Measurements from ENCODE around the gene CC2D2B. TPM values are rescaled to one million over a fixed set of nuclear protein-coding genes. Genes with fewer than 3 reads are reported as not detected.
A peak's percentile ranks its signal among the peaks of the same experiment; 100 is the strongest.
"Not testable (repeated sequence)": the region's sequence is repeated elsewhere in the genome, so short reads cannot be mapped to it uniquely, and the experiment has no call there.

CC2D2B gene
- total RNA-seq, 2 donors from 2014 or later, result 0.57 to 1.2 TPM

DNA sequence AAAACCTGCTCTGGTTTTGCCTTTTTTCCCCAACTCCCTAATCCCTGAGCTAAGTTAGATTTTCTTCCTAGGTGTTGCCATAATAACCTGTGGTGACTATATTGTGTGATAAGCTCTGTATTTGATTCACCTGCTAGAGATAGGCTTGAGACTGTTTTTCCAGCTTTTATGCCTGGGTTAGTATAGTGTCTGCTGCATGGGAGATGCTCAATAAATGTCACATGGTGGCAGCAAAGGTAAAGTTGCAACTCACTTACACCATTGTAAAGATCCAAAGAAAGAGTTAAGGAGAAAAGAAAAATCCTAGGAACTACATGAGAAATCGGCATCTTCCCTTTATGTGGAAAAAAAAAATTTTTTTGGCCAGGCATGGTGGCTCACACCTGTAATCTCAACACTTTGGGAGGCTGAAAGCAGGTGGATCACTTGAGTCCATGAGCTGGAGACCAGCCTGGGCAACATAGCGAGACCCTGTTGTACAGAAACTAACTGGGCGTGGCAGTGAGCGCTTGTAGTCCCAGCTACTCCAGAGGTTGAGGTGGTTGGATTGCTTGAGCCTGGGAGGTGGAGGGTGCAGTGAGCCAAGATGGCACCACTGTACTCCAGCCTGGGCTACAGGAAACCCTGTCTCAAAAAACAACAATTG is 139.4 kb downstream of the CC2D2B start:
- H3K9me3 Mint-ChIP-seq, result no peaks in the 10 kb centered on the region
- no peaks in the 10 kb centered on the region for H3K27me3 Mint-ChIP-seq
- peaks cover 38 to 49% of the 10 kb centered on the region in 2 donors for H3K4me1 Mint-ChIP-seq (ENCODE audit: low read depth in 2 of 2)
- H3K4me3 Mint-ChIP-seq, result no peak overlapping the region
- H3K36me3 Mint-ChIP-seq, result peaks cover 27% of the 10 kb centered on the region
- DNase-seq (ENCODE audit: low spot score) (no peak), ATAC-seq (no peak)
- no peak overlapping the region for H3K27ac Mint-ChIP-seq

DNA sequence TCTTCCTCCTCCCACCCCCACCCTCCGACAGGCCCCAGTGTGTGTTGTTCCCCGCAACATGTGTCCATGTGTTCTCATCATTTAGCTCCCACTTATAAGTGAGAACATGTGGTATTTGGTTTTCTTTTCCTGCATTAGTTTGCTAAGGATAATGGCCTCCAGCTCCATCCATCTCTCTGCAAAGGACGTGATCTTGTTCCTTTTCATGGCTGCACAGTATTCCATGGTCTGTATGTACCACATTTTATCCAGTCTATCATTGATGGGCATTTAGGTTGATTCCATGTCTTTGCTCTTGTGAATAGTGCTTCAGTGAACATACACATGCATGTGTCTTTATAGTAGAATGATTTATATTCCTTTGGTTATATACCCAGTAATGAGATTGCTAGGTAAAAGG is 140.2 kb downstream of the CC2D2B start:
- peaks cover 28% of the 10 kb centered on the region for H3K36me3 Mint-ChIP-seq
- peak overlapping the region in 1 of 2 donors; percentile 13 for H3K27ac Mint-ChIP-seq
- H3K4me3 Mint-ChIP-seq, result not testable (repeated sequence)

GRCh38 chr10:96049340-96049739 is 141.6 kb downstream of the CC2D2B start:
- H3K27ac Mint-ChIP-seq, result no peak overlapping the region
- H3K4me3 Mint-ChIP-seq, result no peak overlapping the region
- ATAC-seq, result no peak
- H3K9me3 Mint-ChIP-seq, result no peaks in the 10 kb centered on the region
- H3K27me3 Mint-ChIP-seq, result no peaks in the 10 kb centered on the region
- no peak for DNase-seq (ENCODE audit: low spot score)
- peaks cover 28% of the 10 kb centered on the region for H3K36me3 Mint-ChIP-seq
- peaks cover 37 to 47% of the 10 kb centered on the region in 2 donors for H3K4me1 Mint-ChIP-seq (ENCODE audit: low read depth in 2 of 2)

More for the DNA sequence above, 140.2 kb downstream of the CC2D2B start:
- DNase-seq (ENCODE audit: low spot score); H3K9me3 Mint-ChIP-seq; H3K27me3 Mint-ChIP-seq; ATAC-seq: not testable (repeated sequence)
- H3K4me1 Mint-ChIP-seq (ENCODE audit: low read depth in 2 of 2), result peaks cover 34 to 47% of the 10 kb centered on the region in 2 donors

DNA sequence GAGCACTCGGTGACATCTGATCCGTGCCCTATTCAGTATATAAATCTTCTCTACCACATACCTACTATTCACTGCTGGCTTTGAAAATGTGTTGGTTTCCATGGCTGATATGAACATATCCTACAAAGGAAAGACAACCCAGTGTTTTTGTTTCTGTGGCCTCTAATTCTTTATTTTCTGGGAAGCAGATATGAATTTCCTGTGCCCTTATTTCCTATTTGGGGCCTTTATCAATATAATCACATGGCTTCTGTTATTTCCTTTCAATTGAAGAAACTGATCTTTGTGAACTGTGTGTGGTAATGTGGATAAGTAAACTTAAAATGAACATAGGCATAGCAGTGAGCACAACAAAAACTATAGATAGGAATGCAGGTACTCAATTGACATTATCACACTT is 146.2 kb downstream of the CC2D2B start:
- no peaks in the 10 kb centered on the region for H3K9me3 Mint-ChIP-seq
- H3K36me3 Mint-ChIP-seq, result peaks cover 31% of the 10 kb centered on the region
- DNase-seq (ENCODE audit: low spot score) (no peak), ATAC-seq (no peak)
- H3K4me1 Mint-ChIP-seq (ENCODE audit: low read depth in 2 of 2), result peaks cover 10% of the 10 kb centered on the region in 2 donors
- no peak overlapping the region for H3K27ac Mint-ChIP-seq
- no peak overlapping the region for H3K4me3 Mint-ChIP-seq
- H3K27me3 Mint-ChIP-seq, result no peaks in the 10 kb centered on the region

- Mint-ChIP-seq H3K36me3 (peaks cover 34% of the 10 kb centered on the region), H3K9me3 (no peaks in the 10 kb centered on the region), H3K27ac (no peak overlapping the region), H3K27me3 (no peaks in the 10 kb centered on the region), H3K4me3 (no peak overlapping the region), H3K4me1 (ENCODE audit: low read depth in 2 of 2) (peaks cover 8% of the 10 kb centered on the region in 2 donors)
- DNase-seq (ENCODE audit: low spot score) (no peak), ATAC-seq (no peak)
These were observed 149.0 kb downstream of the CC2D2B start for GRCh38 chr10:96056787-96057186.

- H3K27ac Mint-ChIP-seq, result no peak overlapping the region
- H3K36me3 Mint-ChIP-seq, result peaks cover 44% of the 10 kb centered on the region
- peaks cover 28 to 29% of the 10 kb centered on the region in 2 donors for H3K4me1 Mint-ChIP-seq (ENCODE audit: low read depth in 2 of 2)
- H3K27me3 Mint-ChIP-seq, result no peaks in the 10 kb centered on the region
- ATAC-seq, result no peak
- DNase-seq (ENCODE audit: low spot score), result no peak
- H3K4me3 Mint-ChIP-seq, result no peak overlapping the region
- H3K9me3 Mint-ChIP-seq, result no peaks in the 10 kb centered on the region
These were observed 153.5 kb downstream of the CC2D2B start for GRCh38 chr10:96061232-96061631.

DNA sequence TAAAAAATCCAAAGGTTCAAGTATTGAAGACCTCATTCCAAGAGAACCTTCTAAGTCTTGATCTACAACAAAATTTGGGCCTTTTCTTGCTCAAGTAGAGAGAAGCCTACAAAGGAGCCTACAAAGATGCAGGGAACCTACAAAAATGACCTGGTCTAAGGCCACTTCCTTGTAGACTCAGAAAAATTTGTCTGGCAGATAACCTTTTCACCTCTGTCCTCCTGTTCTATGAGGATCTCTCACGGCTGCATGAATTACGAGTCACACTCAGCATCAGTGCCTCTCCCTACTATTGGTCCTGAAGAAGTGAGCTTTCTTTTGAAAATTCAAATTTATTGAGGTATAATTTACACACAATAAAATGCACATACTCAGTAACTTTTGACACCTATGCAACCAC is 164.9 kb downstream of the CC2D2B start:
- no peaks in the 10 kb centered on the region for H3K9me3 Mint-ChIP-seq
- peak overlapping the region; percentile 77 to 79 for H3K27ac Mint-ChIP-seq
- H3K27me3 Mint-ChIP-seq, result no peaks in the 10 kb centered on the region
- no peak for DNase-seq (ENCODE audit: low spot score)
- H3K36me3 Mint-ChIP-seq, result peaks cover 6% of the 10 kb centered on the region
- H3K4me3 Mint-ChIP-seq, result peak overlapping the region; percentile 4
- H3K4me1 Mint-ChIP-seq (ENCODE audit: low read depth in 2 of 2), result peaks cover 25 to 29% of the 10 kb centered on the region in 2 donors
- ATAC-seq, result no peak

DNA sequence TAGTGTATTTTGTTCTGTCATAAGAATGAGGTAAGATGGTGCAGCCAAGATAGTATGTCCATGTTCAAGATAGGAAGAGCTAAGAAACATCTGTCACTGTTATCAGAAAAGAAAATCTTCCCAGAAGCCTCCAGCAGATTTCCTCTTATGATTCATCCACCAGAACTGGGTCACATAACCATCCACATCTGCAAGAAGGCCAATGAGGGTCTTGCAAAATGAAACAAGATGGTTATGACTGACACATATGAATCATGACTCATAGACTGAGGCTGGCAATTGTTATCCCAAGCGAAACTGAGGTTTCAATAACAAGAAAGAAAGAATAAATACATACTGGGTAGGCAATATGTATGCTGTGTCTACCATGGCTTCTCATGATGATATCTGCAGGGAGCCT is 165.9 kb downstream of the CC2D2B start:
- H3K4me1 Mint-ChIP-seq (ENCODE audit: low read depth in 2 of 2), result peaks cover 27 to 29% of the 10 kb centered on the region in 2 donors
- peaks cover 6% of the 10 kb centered on the region for H3K36me3 Mint-ChIP-seq
- H3K27me3 Mint-ChIP-seq, result no peaks in the 10 kb centered on the region
- ATAC-seq (peak; percentile 98 to 99), DNase-seq (ENCODE audit: low spot score) (peak; percentile 64)
- H3K9me3 Mint-ChIP-seq, result no peaks in the 10 kb centered on the region
- peak overlapping the region; percentile 77 to 79 for H3K27ac Mint-ChIP-seq
- peak overlapping the region; percentile 82 for H3K4me3 Mint-ChIP-seq

- no peak for DNase-seq (ENCODE audit: low spot score)
- H3K27me3 Mint-ChIP-seq, result no peaks in the 10 kb centered on the region
- H3K36me3 Mint-ChIP-seq, result peaks cover 6% of the 10 kb centered on the region
- no peaks in the 10 kb centered on the region for H3K9me3 Mint-ChIP-seq
- ATAC-seq, result no peak
- peak overlapping the region; percentile 77 to 79 for H3K27ac Mint-ChIP-seq
- peaks cover 27 to 29% of the 10 kb centered on the region in 2 donors for H3K4me1 Mint-ChIP-seq (ENCODE audit: low read depth in 2 of 2)
- no peak overlapping the region for H3K4me3 Mint-ChIP-seq
These were observed 167.0 kb downstream of the CC2D2B start for GRCh38 chr10:96074776-96075175.

DNA sequence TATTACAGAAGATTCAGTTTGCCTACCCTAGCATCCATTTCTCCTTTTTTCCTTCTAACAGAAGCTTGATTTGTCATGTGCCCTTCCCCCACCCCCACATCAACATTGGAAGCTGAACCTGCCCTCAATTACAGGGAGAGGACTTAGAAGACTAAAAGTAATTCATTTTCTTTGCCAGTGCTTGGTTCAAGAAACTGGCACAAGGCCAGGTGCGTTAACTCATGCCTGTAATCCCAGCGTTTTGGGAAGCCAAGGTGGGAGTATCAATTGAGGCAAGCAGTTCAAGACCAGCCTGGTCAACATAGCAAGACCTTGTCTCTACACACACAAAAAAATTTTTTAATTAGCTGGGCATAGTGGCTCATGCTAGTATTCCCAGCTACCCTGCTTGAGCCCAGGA is 168.2 kb downstream of the CC2D2B start:
- no peak for ATAC-seq
- H3K4me3 Mint-ChIP-seq, result no peak overlapping the region
- no peaks in the 10 kb centered on the region for H3K9me3 Mint-ChIP-seq
- H3K4me1 Mint-ChIP-seq (ENCODE audit: low read depth in 2 of 2), result peaks cover 27 to 35% of the 10 kb centered on the region in 2 donors
- H3K27me3 Mint-ChIP-seq, result no peaks in the 10 kb centered on the region
- DNase-seq (ENCODE audit: low spot score), result no peak
- H3K36me3 Mint-ChIP-seq, result peaks cover 14% of the 10 kb centered on the region
- no peak overlapping the region for H3K27ac Mint-ChIP-seq

GRCh38 chr10:96077156-96077555 is 169.4 kb downstream of the CC2D2B start:
- no peaks in the 10 kb centered on the region for H3K27me3 Mint-ChIP-seq
- peaks cover 17% of the 10 kb centered on the region for H3K36me3 Mint-ChIP-seq
- DNase-seq (ENCODE audit: low spot score) (no peak), ATAC-seq (no peak)
- H3K4me3 Mint-ChIP-seq, result no peak overlapping the region
- no peaks in the 10 kb centered on the region for H3K9me3 Mint-ChIP-seq
- peak overlapping the region in 1 of 2 donors; percentile 11 for H3K27ac Mint-ChIP-seq
- peaks cover 24 to 29% of the 10 kb centered on the region in 2 donors for H3K4me1 Mint-ChIP-seq (ENCODE audit: low read depth in 2 of 2)

- no peak overlapping the region for H3K27ac Mint-ChIP-seq
- no peak overlapping the region for H3K4me3 Mint-ChIP-seq
- no peaks in the 10 kb centered on the region for H3K27me3 Mint-ChIP-seq
- no peak for DNase-seq (ENCODE audit: low spot score)
- H3K9me3 Mint-ChIP-seq, result no peaks in the 10 kb centered on the region
- ATAC-seq, result no peak
- peaks cover 14% of the 10 kb centered on the region for H3K36me3 Mint-ChIP-seq
- H3K4me1 Mint-ChIP-seq (ENCODE audit: low read depth in 2 of 2), result peaks cover 4 to 7% of the 10 kb centered on the region in 2 donors
These were observed 174.4 kb downstream of the CC2D2B start for GRCh38 chr10:96082153-96082552.
